GF-D8 (cell line): ENCODE results near the gene AHSG.
A peak's percentile ranks its signal among the peaks of the same experiment; 100 is the strongest.

Source experiments
- DNase-seq: peaks from one replicate; lab custom pipeline; 2025; lab: John Stamatoyannopoulos, UW

The AHSG gene

GRCh38 chr3:186593862-186594261, 19.0 kb upstream of the AHSG start:
- DNase-seq = no peak

DNA sequence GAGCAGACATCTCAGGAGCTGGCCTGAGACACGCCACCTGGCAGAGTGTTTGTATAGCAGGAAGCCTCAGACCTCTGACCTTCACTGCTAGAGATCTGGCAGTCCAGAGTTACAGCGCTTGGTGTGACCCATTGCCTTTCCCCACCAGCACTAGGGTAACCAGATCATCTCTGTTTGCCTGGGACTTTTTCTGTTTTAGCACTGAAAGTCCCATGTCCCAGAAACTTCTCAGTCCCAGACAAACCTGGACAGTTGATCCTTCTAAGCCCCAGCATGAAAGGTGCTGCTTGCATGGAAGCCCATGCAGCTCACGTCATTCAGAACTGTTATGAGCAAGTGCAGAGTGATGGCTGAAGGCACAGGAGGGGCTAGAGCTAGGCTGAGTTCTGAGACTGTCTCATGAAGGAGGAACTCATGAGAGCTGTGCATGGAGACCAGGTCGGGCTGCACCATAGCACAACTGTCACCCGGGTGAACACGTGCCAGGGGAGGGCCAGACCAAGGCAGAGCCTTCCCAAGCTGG, 18.2 kb upstream of the AHSG start:
- DNase-seq = no peak

GRCh38 chr3:186596568-186597287, 16.1 kb upstream of the AHSG start:
- DNase-seq = no peak

- no peak for DNase-seq
These were observed 14.6 kb upstream of the AHSG start for GRCh38 chr3:186598108-186598784.

- no peak for DNase-seq
These were observed 14.1 kb upstream of the AHSG start for GRCh38 chr3:186598794-186599141.

- no peak for DNase-seq
These were observed 13.6 kb upstream of the AHSG start for GRCh38 chr3:186599142-186599784.

DNA sequence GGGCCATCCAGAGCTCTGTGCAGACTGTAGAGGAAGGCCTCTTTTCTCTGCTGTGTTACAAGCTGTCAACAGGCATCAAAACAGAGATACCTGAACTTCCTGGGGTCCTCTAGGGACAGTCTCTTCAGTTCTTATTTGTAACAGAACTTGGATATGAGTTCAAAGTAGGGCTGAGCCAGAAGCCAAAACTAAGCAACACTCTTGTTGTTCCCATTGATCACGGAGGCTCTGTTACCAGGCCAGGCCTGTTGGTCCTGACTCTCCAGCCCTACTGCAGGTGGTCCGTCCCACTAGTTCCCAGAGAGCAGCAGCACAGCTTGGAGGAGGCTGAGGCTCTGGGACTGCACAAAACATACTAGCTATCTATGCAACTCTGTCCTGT, 13.1 kb upstream of the AHSG start:
- DNase-seq = no peak

DNA sequence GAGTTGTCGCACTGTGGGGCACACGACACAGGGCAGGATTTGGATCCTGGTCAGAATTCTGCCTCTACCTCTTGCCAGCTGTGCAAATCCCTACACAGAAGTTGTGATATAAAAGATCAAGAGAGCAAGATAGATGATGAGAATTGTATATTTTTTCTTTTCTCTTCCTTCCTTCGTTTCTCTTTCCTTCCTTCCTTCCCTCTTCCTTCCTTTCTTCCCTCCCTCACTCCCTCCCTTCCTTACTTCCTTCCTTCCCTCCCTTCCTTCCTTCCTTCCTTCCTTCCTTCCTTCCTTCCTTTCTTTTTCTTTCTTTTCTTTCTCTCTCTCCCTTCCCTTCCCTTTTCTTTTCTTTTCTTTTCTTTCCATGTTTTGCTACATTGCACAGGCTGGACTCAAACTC, 12.0 kb upstream of the AHSG start:
- no peak for DNase-seq

- DNase-seq = no peak
These were observed 9.7 kb upstream of the AHSG start for GRCh38 chr3:186603159-186603558.

GRCh38 chr3:186605078-186605477, 7.8 kb upstream of the AHSG start:
- no peak for DNase-seq

DNA sequence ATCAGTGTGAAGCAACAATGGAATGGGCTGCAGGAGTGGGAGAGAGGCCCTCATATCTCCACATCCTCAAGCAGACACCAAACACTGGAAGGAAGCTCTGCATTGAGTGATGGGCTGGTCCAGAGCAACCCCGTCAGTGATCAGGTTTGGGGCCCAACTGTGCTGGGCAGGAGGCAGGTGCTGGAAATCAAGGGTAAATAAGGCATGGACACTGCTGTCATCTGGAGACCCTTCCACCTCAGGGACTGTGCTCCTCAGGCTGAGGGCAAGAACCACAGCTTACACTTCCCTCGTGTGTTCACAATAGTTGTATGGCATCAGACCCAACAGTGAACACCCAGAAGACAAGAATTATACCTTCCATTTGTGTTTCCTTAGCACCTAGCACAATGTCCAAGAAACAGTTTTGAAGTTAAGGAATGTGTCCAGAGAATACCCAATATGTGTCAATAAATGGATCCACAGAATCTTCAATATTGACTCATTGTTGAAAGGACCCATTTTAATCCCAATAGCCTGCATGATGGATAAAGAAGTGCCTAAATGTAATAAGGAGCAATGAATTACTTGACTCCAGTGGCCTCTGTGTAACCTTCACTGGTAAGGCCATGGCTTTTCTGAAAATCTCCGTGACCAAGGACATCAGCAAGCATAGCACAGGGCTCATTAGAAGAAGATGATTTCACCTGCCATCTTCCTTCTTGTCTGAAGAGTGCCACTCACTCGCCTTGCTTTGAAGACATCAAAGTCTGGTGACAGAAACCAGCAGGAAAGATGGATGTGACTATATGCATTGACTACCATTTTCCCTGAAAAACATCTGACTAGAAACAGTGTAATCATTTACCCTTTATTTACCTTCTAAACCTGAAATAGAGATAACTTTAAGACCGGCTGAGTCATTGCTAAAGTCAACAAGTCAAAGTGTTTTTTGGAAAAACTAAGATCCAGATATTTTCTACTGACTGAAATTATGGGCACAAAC, 7.0 kb upstream of the AHSG start:
- no peak for DNase-seq

- no peak for DNase-seq
These were observed 4.1 kb upstream of the AHSG start for GRCh38 chr3:186608624-186609215.

GRCh38 chr3:186609247-186609868, 3.5 kb upstream of the AHSG start:
- DNase-seq = no peak

DNA sequence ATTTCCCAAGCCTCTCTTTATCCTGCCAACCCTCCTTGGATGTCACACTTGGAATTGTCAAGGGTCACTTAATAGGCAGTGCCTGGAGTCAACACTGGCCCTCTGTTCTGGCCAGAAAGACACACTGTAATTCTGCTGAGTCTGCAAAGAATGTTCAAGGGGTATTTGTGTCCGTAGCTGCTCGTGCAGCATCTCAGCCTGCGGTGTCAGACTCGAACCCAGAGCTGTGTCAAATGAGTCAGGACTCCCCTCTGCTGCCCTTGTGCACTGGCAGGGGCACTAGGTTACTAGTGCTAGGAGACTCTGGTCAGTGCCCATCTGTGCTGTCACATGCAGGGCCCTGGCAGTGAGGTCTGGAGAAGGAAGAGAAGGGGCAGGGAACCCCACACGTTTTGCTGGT, 795 bp upstream of the AHSG start:
- DNase-seq = no peak

DNA sequence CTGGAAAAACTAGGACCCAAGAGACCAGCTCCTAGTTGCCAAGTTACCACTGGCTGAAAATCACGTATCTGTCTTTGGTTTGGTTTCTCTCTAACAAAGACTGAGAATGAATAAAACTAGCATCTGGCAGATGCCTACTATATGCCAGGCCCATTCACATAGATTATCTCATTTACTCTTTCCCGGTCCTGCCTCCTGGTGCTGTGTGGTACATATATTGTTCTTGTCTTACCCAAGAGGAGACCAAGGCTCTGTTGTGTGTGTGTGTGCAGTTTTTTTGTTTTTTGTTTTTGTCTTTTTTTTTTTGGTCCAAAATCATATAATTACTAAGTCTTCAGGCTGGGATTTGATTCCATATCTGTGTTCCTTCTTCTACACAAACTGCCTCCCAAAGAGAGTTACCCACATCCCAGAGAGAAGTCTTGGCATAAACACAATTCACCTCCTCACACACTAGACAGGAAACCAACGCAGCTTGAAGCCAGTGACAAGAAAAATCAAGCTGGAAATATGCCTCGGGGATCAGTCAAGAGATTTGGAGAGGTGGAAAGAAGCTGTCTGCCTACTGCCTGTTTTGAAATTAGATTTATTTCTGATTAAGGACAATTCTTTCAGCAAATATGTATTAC, 891 bp downstream of the AHSG start:
- no peak for DNase-seq

DNA sequence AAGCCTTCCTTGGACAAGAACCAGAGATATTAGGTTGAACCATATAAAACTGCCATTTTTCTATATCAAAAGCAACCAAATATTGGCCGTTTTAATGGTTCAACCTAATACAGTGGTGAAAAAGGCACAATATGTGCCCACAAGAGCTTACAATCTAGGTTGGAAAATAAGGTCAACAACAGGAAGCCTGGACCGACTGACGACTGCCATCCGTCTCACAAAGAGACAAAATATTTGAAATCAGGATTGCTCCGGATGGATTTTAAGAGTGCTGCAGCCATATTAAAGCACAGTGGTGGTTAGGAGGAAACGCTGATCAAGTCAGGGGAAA, 1.4 kb downstream of the AHSG start:
- DNase-seq = no peak

DNA sequence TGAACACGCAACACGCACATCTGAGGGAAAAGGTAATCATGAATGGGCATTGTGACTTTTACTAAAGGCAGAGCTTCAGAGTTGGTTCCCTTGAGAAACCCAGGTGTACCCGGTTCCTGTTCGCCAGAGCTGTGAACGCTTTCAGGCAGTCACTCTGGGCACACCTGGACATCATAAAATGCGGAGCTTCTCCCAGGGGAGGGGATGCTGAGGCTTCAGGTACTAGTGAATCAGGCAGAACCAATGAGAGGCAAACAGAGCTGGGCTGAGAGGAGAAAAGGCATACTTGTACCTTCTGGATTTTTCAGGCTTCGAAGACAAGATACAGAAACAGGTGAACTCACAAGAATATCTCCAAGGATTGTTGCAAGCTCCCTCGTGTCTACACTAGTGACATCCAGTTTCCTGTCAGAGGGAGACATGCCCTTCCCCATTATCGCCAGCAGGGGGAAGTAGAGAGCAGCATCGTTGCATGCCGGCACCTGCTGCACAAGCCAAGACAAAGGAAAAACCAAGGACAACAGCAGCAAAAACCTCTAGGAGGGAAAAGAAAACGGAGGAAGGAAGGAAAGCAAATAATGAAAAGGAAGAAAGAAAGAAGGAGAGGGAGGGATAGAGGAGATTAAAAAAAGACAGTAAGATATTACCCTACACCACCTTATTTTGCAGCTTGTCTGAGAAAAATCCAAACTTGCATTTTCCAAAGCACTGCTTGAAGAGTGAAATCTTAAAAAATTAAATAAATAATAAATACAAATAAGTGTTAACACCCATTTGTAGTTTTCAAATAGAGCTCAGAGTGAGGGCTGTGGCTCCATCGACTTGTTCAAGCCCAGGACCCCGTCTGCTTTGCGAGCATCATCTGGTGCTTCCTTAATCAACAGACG, 2.0 kb downstream of the AHSG start:
- peak; percentile 9 for DNase-seq

DNA sequence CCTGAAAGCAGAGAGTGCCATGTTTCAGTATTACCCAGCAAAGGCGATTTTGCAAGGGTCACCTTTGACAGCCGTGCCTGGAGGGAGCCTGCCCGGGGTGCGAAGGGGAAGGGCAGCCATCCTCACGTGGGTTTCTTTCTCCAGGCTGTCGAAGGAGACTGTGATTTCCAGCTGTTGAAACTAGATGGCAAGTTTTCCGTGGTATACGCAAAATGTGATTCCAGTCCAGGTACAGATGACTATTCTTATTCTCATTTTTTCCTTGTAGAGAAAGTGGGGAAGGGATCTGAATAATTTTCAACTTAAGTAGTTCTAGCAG, 3.4 kb downstream of the AHSG start:
- DNase-seq = no peak

DNA sequence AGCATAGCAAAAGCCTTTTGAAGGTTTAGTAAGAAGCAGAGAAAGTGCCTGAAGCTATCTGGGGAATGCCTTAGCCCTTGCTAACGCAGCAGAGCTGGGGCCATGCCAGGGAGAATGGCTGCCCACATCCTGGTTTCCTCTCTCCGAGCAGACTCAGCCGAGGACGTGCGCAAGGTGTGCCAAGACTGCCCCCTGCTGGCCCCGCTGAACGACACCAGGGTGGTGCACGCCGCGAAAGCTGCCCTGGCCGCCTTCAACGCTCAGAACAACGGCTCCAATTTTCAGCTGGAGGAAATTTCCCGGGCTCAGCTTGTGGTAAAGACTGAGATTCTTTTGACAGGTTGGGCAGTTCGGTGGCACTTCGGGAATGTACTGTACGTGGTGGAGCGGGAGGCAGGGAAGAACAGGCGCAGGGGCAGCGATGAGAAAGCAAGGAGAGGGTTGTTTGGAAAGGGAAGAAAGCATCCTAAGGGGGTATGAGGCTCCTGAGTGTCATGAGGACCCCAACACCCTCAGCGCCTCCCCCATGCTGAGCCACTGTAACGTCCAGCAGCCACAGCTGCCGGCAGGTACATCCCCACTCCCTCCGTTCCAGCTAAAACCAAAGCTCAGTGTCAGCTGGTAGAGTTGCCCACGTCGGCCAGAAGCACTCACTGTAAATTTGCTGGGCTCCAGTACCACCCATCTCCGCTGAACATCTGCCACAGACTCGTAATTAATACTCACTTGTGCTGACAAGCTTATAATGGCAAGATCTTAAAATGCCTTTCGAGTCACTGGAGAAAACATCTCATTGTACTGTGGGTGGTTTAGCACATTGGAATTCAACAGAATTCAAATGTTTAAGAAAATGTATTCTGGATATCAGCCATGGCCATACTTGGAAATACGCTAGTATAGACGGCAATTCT, 4.4 kb downstream of the AHSG start:
- peak; percentile 57 for DNase-seq
